CD14-positive monocyte (primary cell): Measurements from ENCODE around the gene FOXP1. TPM values are rescaled to one million over a fixed set of nuclear protein-coding genes. Genes with fewer than 3 reads are reported as not detected.

ENCODE experiments used
- DNase-seq, 3 donors: peaks; one replicate each; pipeline ENCODE4 v3.0.0-alpha.2; 2011 to 2022
- H2AFZ ChIP-seq: 2 replicates; pipeline ENCODE4 v1.6.0; 2012; ENCODE audit warnings: mild to moderate bottlenecking, low read depth, low read length, inconsistent platforms; ENCODE audit not compliant: insufficient read depth, poor library complexity, severe bottlenecking
- H3K27ac ChIP-seq, 2 donors: 1 replicate in 1 of 2; 2 replicates in 1 of 2; pipeline ENCODE4 v1.5.1; 2012 to 2013; ENCODE audit warnings: low read length in 2 of 2, control low read depth in 1 of 2, inconsistent platforms in 1 of 2, low read depth in 1 of 2, mild to moderate bottlenecking in 1 of 2
- H3K27me3 ChIP-seq, 2 donors: one replicate each; pipeline versions ENCODE4 v1.6.0 to v1.6.1; 2011 to 2013; ENCODE audit warnings: low read length in 2 of 2; ENCODE audit not compliant: control insufficient read depth in 2 of 2, insufficient read depth in 2 of 2
- H3K36me3 ChIP-seq, 2 donors: replicated peaks in 1 of 2; 1 replicate in 1 of 2; 2 replicates in 1 of 2; pipeline versions ENCODE4 v1.5.1 to v1.6.1; 2012 to 2013; ENCODE audit warnings: low read length in 2 of 2, control low read depth in 1 of 2, inconsistent platforms in 1 of 2, mild to moderate bottlenecking in 1 of 2; ENCODE audit not compliant: insufficient read depth in 2 of 2, control insufficient read depth in 1 of 2
- H3K4me1 ChIP-seq, 2 donors: 1 replicate in 1 of 2; 2 replicates in 1 of 2; pipeline versions ENCODE4 v1.5.1 to v1.6.1; 2012 to 2013; ENCODE audit warnings: low read length in 2 of 2, control low read depth in 1 of 2, inconsistent platforms in 1 of 2, mild to moderate bottlenecking in 1 of 2, moderate library complexity in 1 of 2; ENCODE audit not compliant: insufficient read depth in 2 of 2, control insufficient read depth in 1 of 2
- H3K4me2 ChIP-seq: replicated peaks from 2 replicates; pipeline ENCODE3; 2012; ENCODE audit warnings: low read length, moderate library complexity, mild to moderate bottlenecking; ENCODE audit not compliant: poor library complexity, severe bottlenecking; ENCODE audit errors: extremely low read depth
- H3K4me3 ChIP-seq, 3 experiments: fragments of 200-600 bp in 1 of 3; sonication (generic) in 1 of 3; replicated peaks in 1 of 3; 1 replicate in 2 of 3; 2 replicates in 1 of 3; pipeline ENCODE4 v1.5.1; 2011 to 2013; ENCODE audit warnings: low read length in 3 of 3, mild to moderate bottlenecking in 3 of 3, control low read depth in 2 of 3, low read depth in 2 of 3, inconsistent platforms in 1 of 3, moderate library complexity in 1 of 3
- H3K79me2 ChIP-seq: 2 replicates; pipeline ENCODE4 v1.6.0; 2012; ENCODE audit warnings: mild to moderate bottlenecking, control low read depth, inconsistent platforms, low read length, moderate library complexity; ENCODE audit not compliant: insufficient read depth
- H3K9ac ChIP-seq: 2 replicates; pipeline ENCODE4 v1.6.0; 2017; ENCODE audit warnings: low read length, mild to moderate bottlenecking; ENCODE audit not compliant: insufficient read depth, poor library complexity, severe bottlenecking
- H3K9me3 ChIP-seq, 2 donors: replicated peaks in 1 of 2; 1 replicate in 1 of 2; 2 replicates in 1 of 2; pipeline versions ENCODE4 v1.5.1 to v1.6.1; 2012 to 2013; ENCODE audit warnings: low read length in 2 of 2, control low read depth in 1 of 2; ENCODE audit not compliant: control insufficient read depth in 1 of 2, insufficient read depth in 1 of 2
- H4K20me1 ChIP-seq: 2 replicates; pipeline ENCODE4 v1.6.0; 2012; ENCODE audit warnings: mild to moderate bottlenecking, low read length, control low read depth, moderate library complexity; ENCODE audit not compliant: insufficient read depth
- H3K27ac Mint-ChIP-seq, 7 donors: one replicate each; pipeline ENCODE4 v1.8.0; 2020; ENCODE audit warnings: mild to moderate bottlenecking in 7 of 7, mixed read lengths in 7 of 7, moderate library complexity in 6 of 7, inconsistent platforms in 2 of 7
- H3K27me3 Mint-ChIP-seq, 3 donors: one replicate each; pipeline ENCODE4 v1.8.0; 2021 to 2022; ENCODE audit warnings: low read depth in 3 of 3, mild to moderate bottlenecking in 3 of 3, mixed read lengths in 3 of 3, moderate library complexity in 3 of 3, inconsistent platforms in 1 of 3
- H3K36me3 Mint-ChIP-seq, 2 donors: one replicate each; pipeline ENCODE4 v1.8.0; 2020; ENCODE audit warnings: mixed read lengths in 2 of 2, inconsistent platforms in 1 of 2, mild to moderate bottlenecking in 1 of 2
- H3K4me1 Mint-ChIP-seq: one replicate; pipeline ENCODE4 v1.8.0; 2020; ENCODE audit warnings: mild to moderate bottlenecking, mixed read lengths
- H3K4me3 Mint-ChIP-seq, 2 donors: one replicate each; pipeline ENCODE4 v1.8.0; 2020; ENCODE audit warnings: mild to moderate bottlenecking in 2 of 2, mixed read lengths in 2 of 2, moderate library complexity in 1 of 2
- H3K9me3 Mint-ChIP-seq, 7 donors: one replicate each; pipeline ENCODE4 v1.8.0; 2020 to 2022; ENCODE audit warnings: mixed read lengths in 7 of 7, mild to moderate bottlenecking in 6 of 7, moderate library complexity in 6 of 7, inconsistent platforms in 2 of 7
- CTCF ChIP-seq: fragments of 200-600 bp; IDR thresholded peaks from one replicate; pipeline ENCODE4 v1.8.0; 2022; ENCODE audit warnings: antibody characterized with exemption, mild to moderate bottlenecking
- WGBS: methylation state at CpG from one replicate; pipeline ENCODE4 v1.1.5; 2013; ENCODE audit warnings: missing lambda C conversion rate; ENCODE audit not compliant: insufficient coverage; 5-methylcytosine and 5-hydroxymethylcytosine counted together
- intact Hi-C, 2 donors: fragments of 100-400 bp; cut with micrococcal nuclease; formaldehyde crosslinking; loops; one replicate each; pipeline versions ENCODE4 v1.15.0 to v1.15.1; 2023
- polyA plus RNA-seq, 3 donors: library from polyadenylated mRNA; depleted of rRNA in 1 of 3; unstranded in 2 of 3; stranded (reverse) in 1 of 3; fragments of 300-500 nt in 2 of 3; fragments of >200 nt in 1 of 3; fragmentation: Illumina TruSeq in 2 of 3; gene quantifications; 1 replicate in 2 of 3; 2 replicates in 1 of 3; pipeline ENCODE4 v1.2.3, GENCODE V29; 2012 to 2021

FOXP1 gene
- polyA plus RNA-seq, 3 donors: 25.7 to 42.6 (median 27.8) TPM

- Mint-ChIP-seq H3K27me3 (no peaks in the 10 kb centered on the region), H3K27ac (peak overlapping the region in 5 of 7 donors; percentile 1 to 69 (median 45)), H3K4me1 (peaks cover 75% of the 10 kb centered on the region), H3K9me3 (no peaks in the 10 kb centered on the region), H3K4me3 (no peak overlapping the region), H3K36me3 (peaks cover 0 to 4% of the 10 kb centered on the region in 2 donors)
- no peak for TF ChIP-seq CTCF
- H3K27ac ChIP-seq: no peak overlapping the region
- 64% methylated on average over 5 of the region's 10 CpGs for WGBS
- H2AFZ ChIP-seq: no peak overlapping the region
- H4K20me1 ChIP-seq: peaks cover 5% of the 10 kb centered on the region
- no peak for DNase-seq
- H3K79me2 ChIP-seq: peaks cover 100% of the 10 kb centered on the region
- H3K4me1 ChIP-seq: peaks cover 40% of the 10 kb centered on the region in 2 donors
- intact Hi-C loops: loop anchor here in 1 of 2 donors (10.0 kb wide), 1 partner anchor 111 kb away; no protein-coding TSS in a partner anchor
- no peak overlapping the region for H3K4me3 ChIP-seq
- no peaks in the 10 kb centered on the region for H3K27me3 ChIP-seq
- H3K9me3 ChIP-seq: no peaks in the 10 kb centered on the region
- H3K9ac ChIP-seq: no peak overlapping the region
- H3K36me3 ChIP-seq: no peaks in the 10 kb centered on the region
- H3K4me2 ChIP-seq: no peak overlapping the region
Measured at GRCh38 chr3:71453822-71454511, 129.6 kb downstream of the FOXP1 start.

GRCh38 chr3:71453319-71453718, 130.2 kb downstream of the FOXP1 start:
- H3K27me3 ChIP-seq: no peaks in the 10 kb centered on the region
- no peaks in the 10 kb centered on the region for H3K9me3 Mint-ChIP-seq
- TF ChIP-seq CTCF: no peak
- H3K9me3 ChIP-seq: no peaks in the 10 kb centered on the region
- no peak overlapping the region for H3K4me3 Mint-ChIP-seq
- no peak for DNase-seq
- H2AFZ ChIP-seq: no peak overlapping the region
- H3K36me3 ChIP-seq: no peaks in the 10 kb centered on the region
- WGBS: 86% methylated on average over 2 of the region's 3 CpGs
- H3K79me2 ChIP-seq: peaks cover 100% of the 10 kb centered on the region
- no peak overlapping the region for H3K4me3 ChIP-seq
- H4K20me1 ChIP-seq: peaks cover 5% of the 10 kb centered on the region
- H3K4me1 ChIP-seq: peaks cover 46% of the 10 kb centered on the region in 2 donors
- no peak overlapping the region for H3K27ac Mint-ChIP-seq
- H3K4me2 ChIP-seq: no peak overlapping the region
- intact Hi-C loops: loop anchor here in 1 of 2 donors (10.0 kb wide), 1 partner anchor 111 kb away; no protein-coding TSS in a partner anchor
- H3K27me3 Mint-ChIP-seq: no peaks in the 10 kb centered on the region
- no peak overlapping the region for H3K9ac ChIP-seq
- peaks cover 81% of the 10 kb centered on the region for H3K4me1 Mint-ChIP-seq
- no peak overlapping the region for H3K27ac ChIP-seq
- peaks cover 0 to 4% of the 10 kb centered on the region in 2 donors for H3K36me3 Mint-ChIP-seq
